GM23338 (cell line): ENCODE data around the gene LZTS3. TPM values are rescaled to one million over a fixed set of nuclear protein-coding genes. Genes with fewer than 3 reads are reported as not detected.

Experiments used
- ATAC-seq: fragments of 200-7000 bp; cut with Tn5 transposase; 3 replicates; pipeline ENCODE4 v1.9.1; 2020
- DNase-seq: peaks from one replicate; pipeline ENCODE4 v3.0.0-alpha.2; 2015; ENCODE audit warnings: low spot score
- H2AFZ ChIP-seq: fragments of 200-600 bp; sonication (generic); 2 replicates; pipeline ENCODE4 v1.8.0; 2016; ENCODE audit warnings: antibody characterized with exemption, mild to moderate bottlenecking, moderate library complexity
- H3F3A ChIP-seq: fragments of 200-600 bp; sonication (generic); replicated peaks from 2 replicates; pipeline ENCODE4 v1.8.0; 2017; ENCODE audit warnings: antibody characterized with exemption, mixed run types, low read depth
- H3K27ac ChIP-seq: fragments of 200-600 bp; sonication (generic); 2 replicates; pipeline ENCODE4 v1.6.1; 2016; ENCODE audit warnings: low read depth
- H3K27me3 ChIP-seq: fragments of 200-600 bp; sonication (generic); 2 replicates; pipeline ENCODE4 v1.8.0; 2016; ENCODE audit warnings: mild to moderate bottlenecking, mixed run types, moderate library complexity; ENCODE audit not compliant: insufficient read depth
- H3K36me3 ChIP-seq: fragments of 200-600 bp; sonication (generic); 2 replicates; pipeline ENCODE4 v1.8.0; 2016; ENCODE audit warnings: mild to moderate bottlenecking; ENCODE audit not compliant: insufficient read depth
- H3K4me1 ChIP-seq: fragments of 200-600 bp; sonication (generic); 2 replicates; pipeline ENCODE4 v1.8.0; 2016; ENCODE audit warnings: mild to moderate bottlenecking, moderate library complexity; ENCODE audit not compliant: insufficient read depth
- H3K4me2 ChIP-seq: fragments of 200-600 bp; sonication (generic); 2 replicates; pipeline ENCODE4 v1.7.1; 2017; ENCODE audit warnings: mixed run types
- H3K4me3 ChIP-seq: fragments of 200-600 bp; sonication (generic); 2 replicates; pipeline ENCODE4 v1.6.1; 2016; ENCODE audit warnings: mixed run types
- H3K79me2 ChIP-seq: fragments of 200-600 bp; sonication (generic); replicated peaks from 2 replicates; pipeline ENCODE4 v1.8.0; 2017; ENCODE audit warnings: mild to moderate bottlenecking; ENCODE audit not compliant: insufficient read depth
- H3K9me2 ChIP-seq: fragments of 200-600 bp; sonication (generic); 2 replicates; pipeline ENCODE4 v1.8.0; 2017; ENCODE audit not compliant: insufficient read depth
- H4K20me1 ChIP-seq: fragments of 200-600 bp; sonication (generic); replicated peaks from 2 replicates; pipeline ENCODE4 v1.8.0; 2017; ENCODE audit warnings: mild to moderate bottlenecking; ENCODE audit not compliant: insufficient read depth
- H3K27ac Mint-ChIP-seq: 2 replicates; pipeline ENCODE4 v1.8.0; 2020; ENCODE audit warnings: inconsistent platforms, mild to moderate bottlenecking, moderate library complexity, mixed read lengths
- H3K27me3 Mint-ChIP-seq: 3 replicates; pipeline ENCODE4 v1.8.0; 2022; ENCODE audit warnings: low read depth, mild to moderate bottlenecking, moderate library complexity, mixed read lengths, inconsistent platforms; ENCODE audit not compliant: insufficient read depth, poor library complexity
- H3K36me3 Mint-ChIP-seq: 3 replicates; pipeline ENCODE4 v1.8.0; 2021; ENCODE audit warnings: low read depth, mild to moderate bottlenecking, inconsistent platforms, moderate library complexity, mixed read lengths
- H3K4me1 Mint-ChIP-seq: 3 replicates; pipeline ENCODE4 v1.8.0; 2020; ENCODE audit warnings: mild to moderate bottlenecking, inconsistent platforms, mixed read lengths
- H3K4me3 Mint-ChIP-seq: 3 replicates; pipeline ENCODE4 v1.8.0; 2021; ENCODE audit warnings: moderate library complexity, mild to moderate bottlenecking, inconsistent platforms, mixed read lengths
- H3K9me3 Mint-ChIP-seq: 3 replicates; pipeline ENCODE4 v1.8.0; 2020; ENCODE audit warnings: moderate library complexity, mild to moderate bottlenecking, inconsistent platforms, mixed read lengths
- CREB1 ChIP-seq: fragments of 250-450 bp; sonication (Bioruptor Pico); IDR thresholded peaks from 2 replicates; pipeline ENCODE4 v1.5.0; 2020; ENCODE audit warnings: low read depth, mild to moderate bottlenecking, moderate library complexity
- CTCF ChIP-seq, 2 experiments: fragments of 200-600 bp in 1 of 2; sonication (generic) in 1 of 2; conservative IDR thresholded peaks; 2 replicates each; pipeline versions ENCODE4 v1.5.1 to v1.6.1; 2016 to 2017; ENCODE audit warnings: antibody characterized with exemption in 2 of 2, low read depth in 2 of 2, mild to moderate bottlenecking in 2 of 2, moderate library complexity in 1 of 2
- ETS1 ChIP-seq: IDR thresholded peaks from 2 replicates; pipeline ENCODE4 v1.6.1; 2016; ENCODE audit warnings: antibody characterized with exemption
- EZH2 ChIP-seq: fragments of 200-600 bp; sonication (generic); IDR thresholded peaks from one replicate; pipeline ENCODE4 v1.8.0; 2017; ENCODE audit warnings: antibody characterized with exemption, mild to moderate bottlenecking, low read depth; ENCODE audit not compliant: unreplicated experiment
- EZH2phosphoT487 ChIP-seq: fragments of 200-600 bp; sonication (generic); IDR thresholded peaks from one replicate; pipeline ENCODE4 v1.8.1; 2018; ENCODE audit warnings: antibody characterized with exemption; ENCODE audit not compliant: unreplicated experiment
- JUNB ChIP-seq: IDR thresholded peaks from one replicate; pipeline ENCODE4 v1.6.1; 2016; ENCODE audit warnings: antibody characterized with exemption; ENCODE audit not compliant: unreplicated experiment
- POLR2AphosphoS5 ChIP-seq: IDR thresholded peaks from 2 replicates; pipeline ENCODE4 v1.6.1; 2016; ENCODE audit warnings: antibody characterized with exemption, low read depth
- STAT1 ChIP-seq: IDR thresholded peaks from one replicate; pipeline ENCODE4 v1.6.1; 2016; ENCODE audit warnings: antibody characterized with exemption; ENCODE audit not compliant: unreplicated experiment
- polyA plus RNA-seq: library from polyadenylated mRNA; unstranded; fragments of >200 nt; fragmentation: Nextera tagmentation; extraction: Ambion mirVana; gene quantifications from 2 replicates; pipeline ENCODE4 v1.2.1, GENCODE V29; 2016
- total RNA-seq: library from RNA; depleted of rRNA; stranded (reverse); fragments of >200 nt; shearing (Covaris generic); gene quantifications from 2 replicates; pipeline ENCODE4 v1.2.3, GENCODE V29; 2014

Gene LZTS3
- total and polyA plus RNA-seq, 2 experiments from 2014 or later = 9.7 to 40.7 TPM

GRCh38 chr20:3208786-3209256 lies 35.5 kb upstream of the LZTS3 start:
- Mint-ChIP-seq H3K27ac (peak overlapping the region; percentile 38), H3K4me1 (peaks cover 6% of the 10 kb centered on the region; the same call in 1 of the 3 replicates), H3K36me3 (peaks cover 12% of the 10 kb centered on the region), H3K27me3 (peaks cover 14% of the 10 kb centered on the region), H3K9me3 (no peaks in the 10 kb centered on the region), H3K4me3 (peak overlapping the region; percentile 86)
- DNase-seq (peak; percentile 21), ATAC-seq (no peak)
- peak overlapping the region; percentile 97 for H3K4me3 ChIP-seq
- H3K27ac ChIP-seq = no peak overlapping the region; the same call in 1 of the 2 replicates
- H3K36me3 ChIP-seq = no peaks in the 10 kb centered on the region
- peak overlapping the region; percentile 94 for H2AFZ ChIP-seq
- no peaks in the 10 kb centered on the region for H3K27me3 ChIP-seq
- no peaks in the 10 kb centered on the region for H3K9me2 ChIP-seq
- no peaks in the 10 kb centered on the region for H3F3A ChIP-seq
- no peak for TF ChIP-seq EZH2phosphoT487
- no peak for TF ChIP-seq STAT1
- TF ChIP-seq CREB1 = no peak
- no peak for TF ChIP-seq JUNB
- no peak for TF ChIP-seq CTCF (conservative IDR thresholded peaks at IDR 0.05; ENCODE audit: low read depth in 2 of 2)
- TF ChIP-seq ETS1 = no peak
- TF ChIP-seq EZH2 = no peak
- peaks cover 9% of the 10 kb centered on the region; the same call in 1 of the 2 replicates for H4K20me1 ChIP-seq
- 0 out of 2 replicates have a peak, but pooled peaks cover 10% of the 10 kb centered on the region for H3K4me1 ChIP-seq
- H3K4me2 ChIP-seq = peak overlapping the region; percentile 99
- peaks cover 30% of the 10 kb centered on the region for H3K79me2 ChIP-seq

- peak within 1 kb of the TSS; percentile 85 for H3K27ac ChIP-seq
- no peaks in the 10 kb centered on the region; the same call in 1 of the 2 replicates for H3K36me3 ChIP-seq
- DNase-seq = peak; percentile 88
- Mint-ChIP-seq H3K27ac (peak within 1 kb of the TSS; percentile 97), H3K27me3 (peaks cover 22% of the 10 kb centered on the region), H3K9me3 (no peaks in the 10 kb centered on the region), H3K4me1 (peaks cover 5% of the 10 kb centered on the region; the same call in 1 of the 3 replicates), H3K4me3 (peak within 1 kb of the TSS; percentile 97), H3K36me3 (peaks cover 26% of the 10 kb centered on the region)
- no peaks in the 10 kb centered on the region for H3K9me2 ChIP-seq
- ATAC-seq = peak; percentile 80
- no peaks in the 10 kb centered on the region for H4K20me1 ChIP-seq
- no peaks in the 10 kb centered on the region for H3F3A ChIP-seq
- peak within 1 kb of the TSS; percentile 19 for H2AFZ ChIP-seq
- peaks cover 12% of the 10 kb centered on the region for H3K4me1 ChIP-seq
- H3K4me3 ChIP-seq = peak within 1 kb of the TSS; percentile 73
- peaks cover 11% of the 10 kb centered on the region for H3K79me2 ChIP-seq
- H3K27me3 ChIP-seq = no peaks in the 10 kb centered on the region
- peak within 1 kb of the TSS; percentile 99 for H3K4me2 ChIP-seq
- TF ChIP-seq CTCF (conservative IDR thresholded peaks at IDR 0.05; ENCODE audit: low read depth in 2 of 2) = no peak
- TF ChIP-seq CREB1 = 0 out of 2 replicates have a peak, but pooled peaks have one; percentile 5
- TF ChIP-seq POLR2AphosphoS5 = peak; percentile 93
Measured at GRCh38 chr20:3204124-3204794, 30.9 kb upstream of the LZTS3 start, which contains the start of gene DDRGK1. Gene DDRGK1 (minus strand): TSS chr20:3204682. CDS start chr20:3204627, 55 bp downstream.
